ENCODE measurements around the gene GGCT.

GGCT gene

GRCh38 chr7:30465046-30465810 is 39.4 kb downstream of the GGCT start:
- H3K27ac ChIP-seq (ENCODE audit: low read depth, low read length): no peak overlapping the region
- no peak overlapping the region for H3K9ac ChIP-seq (ENCODE audit: low read depth in 1 of 2, low read length in 2 of 2)
- no peaks in the 10 kb centered on the region for H3K27me3 ChIP-seq (ENCODE audit: control insufficient read depth in 1 of 2, insufficient read depth in 2 of 2, low read length in 2 of 2)
- H3K4me1 ChIP-seq (ENCODE audit: control insufficient read depth in 1 of 2, insufficient read depth in 2 of 2, low read length in 2 of 2): peaks cover 8 to 43% of the 10 kb centered on the region in 2 donors
- H3K36me3 ChIP-seq (ENCODE audit: control insufficient read depth in 1 of 2, insufficient read depth in 2 of 2, low read length in 2 of 2): no peaks in the 10 kb centered on the region
- no peak overlapping the region for H3K4me3 ChIP-seq (ENCODE audit: low read depth in 1 of 2, low read length in 2 of 2)
- H3K9me3 ChIP-seq (ENCODE audit: control insufficient read depth in 1 of 2, low read length in 2 of 2): no peaks in the 10 kb centered on the region

- Histone ChIP-seq H3K27me3 (ENCODE audit: control insufficient read depth in 1 of 2, insufficient read depth in 2 of 2, low read length in 2 of 2) (no peaks in the 10 kb centered on the region), H3K9ac (ENCODE audit: low read depth in 1 of 2, low read length in 2 of 2) (no peak overlapping the region), H3K27ac (ENCODE audit: low read depth, low read length) (no peak overlapping the region), H3K36me3 (ENCODE audit: control insufficient read depth in 1 of 2, insufficient read depth in 2 of 2, low read length in 2 of 2) (no peaks in the 10 kb centered on the region), H3K4me3 (ENCODE audit: low read depth in 1 of 2, low read length in 2 of 2) (no peak overlapping the region), H3K4me1 (ENCODE audit: control insufficient read depth in 1 of 2, insufficient read depth in 2 of 2, low read length in 2 of 2) (peaks cover 15 to 44% of the 10 kb centered on the region in 2 donors), H3K9me3 (ENCODE audit: control insufficient read depth in 1 of 2, low read length in 2 of 2) (no peaks in the 10 kb centered on the region)
These were observed 40.4 kb downstream of the GGCT start for GRCh38 chr7:30464231-30464671.

- no peaks in the 10 kb centered on the region for H3K27me3 ChIP-seq (ENCODE audit: control insufficient read depth in 1 of 2, insufficient read depth in 2 of 2, low read length in 2 of 2)
- H3K36me3 ChIP-seq (ENCODE audit: control insufficient read depth in 1 of 2, insufficient read depth in 2 of 2, low read length in 2 of 2): no peaks in the 10 kb centered on the region
- H3K4me1 ChIP-seq (ENCODE audit: control insufficient read depth in 1 of 2, insufficient read depth in 2 of 2, low read length in 2 of 2): peaks cover 10 to 43% of the 10 kb centered on the region in 2 donors
- no peak overlapping the region for H3K4me3 ChIP-seq (ENCODE audit: low read depth in 1 of 2, low read length in 2 of 2)
- no peak overlapping the region for H3K9ac ChIP-seq (ENCODE audit: low read depth in 1 of 2, low read length in 2 of 2)
- no peaks in the 10 kb centered on the region for H3K9me3 ChIP-seq (ENCODE audit: control insufficient read depth in 1 of 2, low read length in 2 of 2)
- H3K27ac ChIP-seq (ENCODE audit: low read depth, low read length): no peak overlapping the region
These were observed 41.1 kb downstream of the GGCT start for GRCh38 chr7:30463405-30464145.

GRCh38 chr7:30462179-30462578 is 42.5 kb downstream of the GGCT start:
- no peak overlapping the region for H3K4me3 ChIP-seq (ENCODE audit: low read depth in 1 of 2, low read length in 2 of 2)
- peaks cover 0 to 3% of the 10 kb centered on the region in 2 donors for H3K36me3 ChIP-seq (ENCODE audit: control insufficient read depth in 1 of 2, insufficient read depth in 2 of 2, low read length in 2 of 2)
- H3K9me3 ChIP-seq (ENCODE audit: control insufficient read depth in 1 of 2, low read length in 2 of 2): no peaks in the 10 kb centered on the region
- no peak overlapping the region for H3K9ac ChIP-seq (ENCODE audit: low read depth in 1 of 2, low read length in 2 of 2)
- H3K27me3 ChIP-seq (ENCODE audit: control insufficient read depth in 1 of 2, insufficient read depth in 2 of 2, low read length in 2 of 2): no peaks in the 10 kb centered on the region
- peaks cover 10 to 40% of the 10 kb centered on the region in 2 donors for H3K4me1 ChIP-seq (ENCODE audit: control insufficient read depth in 1 of 2, insufficient read depth in 2 of 2, low read length in 2 of 2)
- H3K27ac ChIP-seq (ENCODE audit: low read depth, low read length): no peak overlapping the region

- H3K36me3 ChIP-seq (ENCODE audit: control insufficient read depth in 1 of 2, insufficient read depth in 2 of 2, low read length in 2 of 2): peaks cover under 1 to 14% of the 10 kb centered on the region in 2 donors
- H3K27me3 ChIP-seq (ENCODE audit: control insufficient read depth in 1 of 2, insufficient read depth in 2 of 2, low read length in 2 of 2): no peaks in the 10 kb centered on the region
- H3K27ac ChIP-seq (ENCODE audit: low read depth, low read length): no peak overlapping the region
- no peak overlapping the region for H3K4me3 ChIP-seq (ENCODE audit: low read depth in 1 of 2, low read length in 2 of 2)
- H3K9me3 ChIP-seq (ENCODE audit: control insufficient read depth in 1 of 2, low read length in 2 of 2): no peaks in the 10 kb centered on the region
- peaks cover 10 to 28% of the 10 kb centered on the region in 2 donors for H3K4me1 ChIP-seq (ENCODE audit: control insufficient read depth in 1 of 2, insufficient read depth in 2 of 2, low read length in 2 of 2)
- H3K9ac ChIP-seq (ENCODE audit: low read depth in 1 of 2, low read length in 2 of 2): no peak overlapping the region
These were observed 44.4 kb downstream of the GGCT start for GRCh38 chr7:30460246-30460633.

- H3K9ac ChIP-seq (ENCODE audit: low read depth in 1 of 2, low read length in 2 of 2): no peak overlapping the region
- H3K27ac ChIP-seq (ENCODE audit: low read depth, low read length): no peak overlapping the region
- H3K9me3 ChIP-seq (ENCODE audit: control insufficient read depth in 1 of 2, low read length in 2 of 2): no peaks in the 10 kb centered on the region
- peaks cover 6 to 19% of the 10 kb centered on the region in 2 donors for H3K36me3 ChIP-seq (ENCODE audit: control insufficient read depth in 1 of 2, insufficient read depth in 2 of 2, low read length in 2 of 2)
- peaks cover 10 to 23% of the 10 kb centered on the region in 2 donors for H3K4me1 ChIP-seq (ENCODE audit: control insufficient read depth in 1 of 2, insufficient read depth in 2 of 2, low read length in 2 of 2)
- no peaks in the 10 kb centered on the region for H3K27me3 ChIP-seq (ENCODE audit: control insufficient read depth in 1 of 2, insufficient read depth in 2 of 2, low read length in 2 of 2)
- H3K4me3 ChIP-seq (ENCODE audit: low read depth in 1 of 2, low read length in 2 of 2): no peak overlapping the region
These were observed 44.9 kb downstream of the GGCT start for GRCh38 chr7:30459591-30460245.

GRCh38 chr7:30458311-30458710 is 46.3 kb downstream of the GGCT start:
- Histone ChIP-seq H3K36me3 (ENCODE audit: control insufficient read depth in 1 of 2, insufficient read depth in 2 of 2, low read length in 2 of 2) (peaks cover 12 to 26% of the 10 kb centered on the region in 2 donors), H3K9ac (ENCODE audit: low read depth in 1 of 2, low read length in 2 of 2) (no peak overlapping the region), H3K4me1 (ENCODE audit: control insufficient read depth in 1 of 2, insufficient read depth in 2 of 2, low read length in 2 of 2) (peaks cover 7 to 17% of the 10 kb centered on the region in 2 donors), H3K27me3 (ENCODE audit: control insufficient read depth in 1 of 2, insufficient read depth in 2 of 2, low read length in 2 of 2) (no peaks in the 10 kb centered on the region), H3K9me3 (ENCODE audit: control insufficient read depth in 1 of 2, low read length in 2 of 2) (no peaks in the 10 kb centered on the region), H3K27ac (ENCODE audit: low read depth, low read length) (no peak overlapping the region), H3K4me3 (ENCODE audit: low read depth in 1 of 2, low read length in 2 of 2) (no peak overlapping the region)

GRCh38 chr7:30453921-30454320 is 50.7 kb downstream of the GGCT start:
- Histone ChIP-seq H3K9ac (ENCODE audit: low read depth in 1 of 2, low read length in 2 of 2) (no peak overlapping the region), H3K36me3 (ENCODE audit: control insufficient read depth in 1 of 2, insufficient read depth in 2 of 2, low read length in 2 of 2) (peaks cover 15 to 53% of the 10 kb centered on the region in 2 donors), H3K4me3 (ENCODE audit: low read depth in 1 of 2, low read length in 2 of 2) (no peak overlapping the region), H3K27me3 (ENCODE audit: control insufficient read depth in 1 of 2, insufficient read depth in 2 of 2, low read length in 2 of 2) (no peaks in the 10 kb centered on the region), H3K9me3 (ENCODE audit: control insufficient read depth in 1 of 2, low read length in 2 of 2) (no peaks in the 10 kb centered on the region), H3K4me1 (ENCODE audit: control insufficient read depth in 1 of 2, insufficient read depth in 2 of 2, low read length in 2 of 2) (peaks cover 0 to under 1% of the 10 kb centered on the region in 2 donors), H3K27ac (ENCODE audit: low read depth, low read length) (no peak overlapping the region)

GRCh38 chr7:30453016-30453415 is 51.6 kb downstream of the GGCT start:
- no peak overlapping the region for H3K4me3 ChIP-seq (ENCODE audit: low read depth in 1 of 2, low read length in 2 of 2)
- H3K9me3 ChIP-seq (ENCODE audit: control insufficient read depth in 1 of 2, low read length in 2 of 2): no peaks in the 10 kb centered on the region
- H3K9ac ChIP-seq (ENCODE audit: low read depth in 1 of 2, low read length in 2 of 2): no peak overlapping the region
- H3K27me3 ChIP-seq (ENCODE audit: control insufficient read depth in 1 of 2, insufficient read depth in 2 of 2, low read length in 2 of 2): no peaks in the 10 kb centered on the region
- peaks cover 15 to 57% of the 10 kb centered on the region in 2 donors for H3K36me3 ChIP-seq (ENCODE audit: control insufficient read depth in 1 of 2, insufficient read depth in 2 of 2, low read length in 2 of 2)
- H3K4me1 ChIP-seq (ENCODE audit: control insufficient read depth in 1 of 2, insufficient read depth in 2 of 2, low read length in 2 of 2): no peaks in the 10 kb centered on the region
- no peak overlapping the region for H3K27ac ChIP-seq (ENCODE audit: low read depth, low read length)

Measured in duodenal mucosa (tissue), 2 donors.